ENCODE results near the gene CAMK2B.

GRCh38 chr7:44235066-44235465 is 90.3 kb downstream of the CAMK2B start:
- TF ChIP-seq CTCF (conservative IDR thresholded peaks at IDR 0.05; ENCODE audit: low read depth in 2 of 2) (no peak), JUNB (IDR thresholded peaks at IDR 0.05; ENCODE audit: unreplicated experiment) (no peak), EZH2phosphoT487 (IDR thresholded peaks at IDR 0.05; ENCODE audit: unreplicated experiment) (no peak), EZH2 (IDR thresholded peaks at IDR 0.05; ENCODE audit: low read depth, unreplicated experiment) (no peak), POLR2AphosphoS5 (IDR thresholded peaks at IDR 0.05; ENCODE audit: low read depth) (no peak), ZNF114 (CRISPR knock-in tag; IDR thresholded peaks at IDR 0.05) (no peak), ZNF331 (CRISPR knock-in tag; IDR thresholded peaks at IDR 0.05; ENCODE audit: low read depth) (no peak), CREB1 (CRISPR knock-in tag; IDR thresholded peaks at IDR 0.05; ENCODE audit: low read depth) (no peak), ETS1 (IDR thresholded peaks at IDR 0.05) (no peak), STAT1 (IDR thresholded peaks at IDR 0.05; ENCODE audit: unreplicated experiment) (no peak)
- TF ChIP-seq, protein P1, sequence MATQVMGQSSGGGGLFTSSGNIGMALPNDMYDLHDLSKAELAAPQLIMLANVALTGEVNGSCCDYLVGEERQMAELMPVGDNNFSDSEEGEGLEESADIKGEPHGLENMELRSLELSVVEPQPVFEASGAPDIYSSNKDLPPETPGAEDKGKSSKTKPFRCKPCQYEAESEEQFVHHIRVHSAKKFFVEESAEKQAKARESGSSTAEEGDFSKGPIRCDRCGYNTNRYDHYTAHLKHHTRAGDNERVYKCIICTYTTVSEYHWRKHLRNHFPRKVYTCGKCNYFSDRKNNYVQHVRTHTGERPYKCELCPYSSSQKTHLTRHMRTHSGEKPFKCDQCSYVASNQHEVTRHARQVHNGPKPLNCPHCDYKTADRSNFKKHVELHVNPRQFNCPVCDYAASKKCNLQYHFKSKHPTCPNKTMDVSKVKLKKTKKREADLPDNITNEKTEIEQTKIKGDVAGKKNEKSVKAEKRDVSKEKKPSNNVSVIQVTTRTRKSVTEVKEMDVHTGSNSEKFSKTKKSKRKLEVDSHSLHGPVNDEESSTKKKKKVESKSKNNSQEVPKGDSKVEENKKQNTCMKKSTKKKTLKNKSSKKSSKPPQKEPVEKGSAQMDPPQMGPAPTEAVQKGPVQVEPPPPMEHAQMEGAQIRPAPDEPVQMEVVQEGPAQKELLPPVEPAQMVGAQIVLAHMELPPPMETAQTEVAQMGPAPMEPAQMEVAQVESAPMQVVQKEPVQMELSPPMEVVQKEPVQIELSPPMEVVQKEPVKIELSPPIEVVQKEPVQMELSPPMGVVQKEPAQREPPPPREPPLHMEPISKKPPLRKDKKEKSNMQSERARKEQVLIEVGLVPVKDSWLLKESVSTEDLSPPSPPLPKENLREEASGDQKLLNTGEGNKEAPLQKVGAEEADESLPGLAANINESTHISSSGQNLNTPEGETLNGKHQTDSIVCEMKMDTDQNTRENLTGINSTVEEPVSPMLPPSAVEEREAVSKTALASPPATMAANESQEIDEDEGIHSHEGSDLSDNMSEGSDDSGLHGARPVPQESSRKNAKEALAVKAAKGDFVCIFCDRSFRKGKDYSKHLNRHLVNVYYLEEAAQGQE (IDR thresholded peaks at IDR 0.05; ENCODE audit: unreplicated experiment) = no peak

All from GM23338 (cell line).